GM12878 (cell line): Measurements from ENCODE around the gene TRIM63. TPM values are rescaled to one million over a fixed set of nuclear protein-coding genes. Genes with fewer than 3 reads are reported as not detected.

Source experiments
- ATAC-seq: fragments of 200-7000 bp; cut with Tn5 transposase; 3 replicates; pipeline ENCODE4 v1.9.1; 2020; ENCODE audit warnings: mild to moderate bottlenecking, moderate library complexity
- BruUV-seq: library from RNA; stranded (reverse); fragments of 400-500 nt; replicated peaks from 2 replicates; lab custom pipeline; 2021; lab: Mats Ljungman, UMichigan
- CTCF ChIA-PET: fragments of 300-600 bp; sonication (Branson Sonifier 250); formaldehyde crosslinking; extraction: SDS; loops from one replicate; lab custom pipeline; 2021; ENCODE audit warnings: inconsistent platforms; lab: Yijun Ruan, JAX
- POLR2A ChIA-PET: fragments of 350-600 bp; formaldehyde crosslinking; extraction: SDS; loops from one replicate; lab custom pipeline; 2021; ENCODE audit warnings: inconsistent platforms; lab: Charles Lee
- RAD21 ChIA-PET: fragments of 300-600 bp; sonication (Branson Sonifier 250); formaldehyde crosslinking; loops from one replicate; lab custom pipeline; 2023; ENCODE audit warnings: antibody characterized with exemption; ENCODE audit not compliant: unreplicated experiment; lab: Charles Lee
- SMC1A ChIA-PET: fragments of 300-600 bp; sonication (Branson Sonifier 250); formaldehyde crosslinking; loops from one replicate; lab custom pipeline; 2023; ENCODE audit not compliant: unreplicated experiment, uncharacterized antibody; lab: Charles Lee
- DNase-seq: peaks from one replicate; pipeline ENCODE4 v3.0.0-alpha.2; 2011; ENCODE audit warnings: low read depth, low spot score
- FAIRE-seq: peaks from 3 replicates; lab custom pipeline; 2011; peaks lifted over from hg19 to GRCh38; lab: Jason Lieb, UNC
- H2AFZ ChIP-seq: 2 replicates; pipeline ENCODE4 v1.6.0; 2011; ENCODE audit warnings: low read depth, low read length, control low read depth; ENCODE audit not compliant: control insufficient read depth
- H3K27ac ChIP-seq: 2 replicates; pipeline ENCODE4 v1.5.1; 2011; ENCODE audit warnings: control low read depth; ENCODE audit not compliant: control insufficient read depth, insufficient read depth
- H3K27me3 ChIP-seq, 2 experiments: replicated peaks in 1 of 2; 2 replicates each; pipeline versions ENCODE4 v1.6.0 to v1.6.1; 2011; ENCODE audit warnings: low read length in 1 of 2; ENCODE audit not compliant: control insufficient read depth in 2 of 2, insufficient read depth in 2 of 2
- H3K36me3 ChIP-seq, 2 experiments: 2 replicates each; pipeline ENCODE4 v1.5.1; 2011; ENCODE audit warnings: low read length in 1 of 2; ENCODE audit not compliant: control insufficient read depth in 2 of 2, insufficient read depth in 2 of 2
- H3K4me1 ChIP-seq: 2 replicates; pipeline ENCODE4 v1.6.1; 2011; ENCODE audit warnings: mild to moderate bottlenecking, low read length, moderate library complexity, mixed read lengths; ENCODE audit not compliant: control insufficient read depth, insufficient read depth
- H3K4me2 ChIP-seq: 2 replicates; pipeline ENCODE4 v1.6.0; 2011; ENCODE audit warnings: control low read depth; ENCODE audit not compliant: control insufficient read depth, insufficient read depth
- H3K4me3 ChIP-seq: fragments of 200-600 bp; sonication (generic); 2 replicates; pipeline ENCODE4 v1.5.1; 2016
- H3K79me2 ChIP-seq: 2 replicates; pipeline ENCODE4 v1.6.0; 2011; ENCODE audit warnings: low read length; ENCODE audit not compliant: control insufficient read depth, insufficient read depth
- H3K9ac ChIP-seq: 2 replicates; pipeline ENCODE4 v1.8.0; 2011; ENCODE audit warnings: low read length, control low read depth, mixed read lengths; ENCODE audit not compliant: control insufficient read depth, insufficient read depth
- H3K9me3 ChIP-seq: replicated peaks from 3 replicates; pipeline ENCODE4 v1.5.1; 2011; ENCODE audit warnings: mild to moderate bottlenecking, low read length; ENCODE audit not compliant: control insufficient read depth, insufficient read depth
- H4K20me1 ChIP-seq: 2 replicates; pipeline ENCODE4 v1.6.0; 2011; ENCODE audit not compliant: control insufficient read depth, insufficient read depth
- BACH1 ChIP-seq: fragments of 450-650 bp; IDR thresholded peaks from 2 replicates; pipeline ENCODE4 v1.6.1; 2017; ENCODE audit warnings: mild to moderate bottlenecking, borderline replicate concordance
- CEBPZ ChIP-seq: fragments of 150-350 bp; IDR thresholded peaks from 2 replicates; pipeline ENCODE4 v1.6.1; 2016; ENCODE audit warnings: low read depth, low read length
- ELK1 ChIP-seq: IDR thresholded peaks from 2 replicates; pipeline ENCODE4 v1.6.1; 2012; ENCODE audit warnings: low read depth, low read length, improper control_type of control experiment
- ETV6 ChIP-seq, 2 experiments: fragments of 450-650 bp in 1 of 2; IDR thresholded peaks in 1 of 2; conservative IDR thresholded peaks in 1 of 2; 2 replicates each; pipeline ENCODE4 v1.6.1; 2014; ENCODE audit warnings: antibody characterized with exemption in 1 of 2, borderline replicate concordance in 1 of 2, low read depth in 1 of 2, mild to moderate bottlenecking in 1 of 2, moderate library complexity in 1 of 2
- IRF3 ChIP-seq: fragments of 450-650 bp; IDR thresholded peaks from 2 replicates; pipeline ENCODE4 v1.6.1; 2014; ENCODE audit warnings: mild to moderate bottlenecking
- JUNB ChIP-seq: IDR thresholded peaks from 2 replicates; pipeline ENCODE4 v1.6.1; 2016; ENCODE audit warnings: antibody characterized with exemption, mild to moderate bottlenecking
- MEF2B ChIP-seq: fragments of 450-650 bp; IDR thresholded peaks from 2 replicates; pipeline ENCODE4 v1.6.1; 2018; ENCODE audit warnings: mild to moderate bottlenecking, moderate library complexity; ENCODE audit not compliant: partially characterized antibody, poor library complexity, severe bottlenecking
- NFXL1 ChIP-seq: fragments of 450-650 bp; IDR thresholded peaks from 2 replicates; pipeline ENCODE4 v1.6.1; 2017; ENCODE audit warnings: antibody characterized with exemption, mild to moderate bottlenecking, borderline replicate concordance
- NFYB ChIP-seq: IDR thresholded peaks from 2 replicates; pipeline ENCODE4 v1.6.1; 2011; ENCODE audit warnings: low read depth, mild to moderate bottlenecking, low read length, improper control_type of control experiment, moderate library complexity; ENCODE audit not compliant: insufficient read depth
- PML ChIP-seq: IDR thresholded peaks from 2 replicates; pipeline ENCODE4 v1.6.1; 2012; ENCODE audit warnings: low read length, inconsistent platforms
- RAD21 ChIP-seq: IDR thresholded peaks from 2 replicates; pipeline ENCODE4 v1.6.1; 2011; ENCODE audit warnings: mild to moderate bottlenecking, low read depth, low read length, moderate library complexity; ENCODE audit not compliant: insufficient read depth
- YY1 ChIP-seq: IDR thresholded peaks from 2 replicates; pipeline ENCODE4 v1.6.1; 2011; ENCODE audit warnings: low read depth, mild to moderate bottlenecking, low read length
- ZNF207 ChIP-seq: fragments of 450-650 bp; IDR thresholded peaks from 2 replicates; pipeline ENCODE4 v1.6.1; 2014; ENCODE audit warnings: antibody characterized with exemption, mild to moderate bottlenecking, borderline replicate concordance
- WGBS: methylation state at CpG from one replicate; pipeline ENCODE4 v1.1.6; 2016; ENCODE audit warnings: low lambda C conversion rate; ENCODE audit not compliant: insufficient replicate concordance, insufficient coverage; ENCODE audit errors: missing lambda C conversion rate; 5-methylcytosine and 5-hydroxymethylcytosine counted together
- in situ Hi-C: fragments of 300-500 bp; cut with MboI; formaldehyde crosslinking; loops from 9 replicates; pipeline ENCODE4 v1.14.3; 2018; ENCODE audit warnings: mixed read lengths
- intact Hi-C: fragments of 100-400 bp; cut with micrococcal nuclease; formaldehyde crosslinking; loops from one replicate; pipeline ENCODE4 v1.14.2; 2022; ENCODE audit not compliant: unreplicated experiment
- polyA plus RNA-seq, 11 experiments: library from polyadenylated mRNA; depleted of rRNA in 4 of 11; unstranded in 6 of 11; stranded (reverse) in 5 of 11; fragments of >200 nt; fragmentation: Nextera tagmentation in 4 of 11; fragmentation: Illumina TruSeq in 1 of 11; extraction: Ambion mirVana in 4 of 11; extraction: Trizol in 1 of 11; gene quantifications; 1 replicate in 1 of 11; 2 replicates in 10 of 11; pipeline versions ENCODE4 v1.2.1 to v1.2.3, GENCODE V29; 2011 to 2016; ENCODE audit warnings: inconsistent platforms in 2 of 11, missing spikeins in 2 of 11, low read depth in 1 of 11
- total RNA-seq, 4 experiments: library from RNA; depleted of rRNA in 3 of 4; stranded (reverse); fragments of >200 nt in 3 of 4; fragmentation: Illumina TruSeq in 1 of 4; extraction: Trizol in 1 of 4; gene quantifications; 2 replicates each; pipeline versions ENCODE4 v1.2.1 to v1.2.3, GENCODE V29; 2013 to 2021
- TF ChIP-seq, protein P1 (sequence below): fragments of 450-650 bp; IDR thresholded peaks from 2 replicates; pipeline ENCODE4 v1.6.1; 2017; ENCODE audit warnings: antibody characterized with exemption, mild to moderate bottlenecking, moderate library complexity

TRIM63 gene
- total and polyA plus RNA-seq, 10 of the 15 experiments (the other 5 are each of a cell fraction or from before 2014, with no cell fraction given) = not detected

GRCh38 chr1:26084844-26085243 is 17.4 kb upstream of the TRIM63 start (continued):
- TF ChIP-seq NFXL1 = no peak
- TF ChIP-seq, all 136 proteins: peak for 0

DNA sequence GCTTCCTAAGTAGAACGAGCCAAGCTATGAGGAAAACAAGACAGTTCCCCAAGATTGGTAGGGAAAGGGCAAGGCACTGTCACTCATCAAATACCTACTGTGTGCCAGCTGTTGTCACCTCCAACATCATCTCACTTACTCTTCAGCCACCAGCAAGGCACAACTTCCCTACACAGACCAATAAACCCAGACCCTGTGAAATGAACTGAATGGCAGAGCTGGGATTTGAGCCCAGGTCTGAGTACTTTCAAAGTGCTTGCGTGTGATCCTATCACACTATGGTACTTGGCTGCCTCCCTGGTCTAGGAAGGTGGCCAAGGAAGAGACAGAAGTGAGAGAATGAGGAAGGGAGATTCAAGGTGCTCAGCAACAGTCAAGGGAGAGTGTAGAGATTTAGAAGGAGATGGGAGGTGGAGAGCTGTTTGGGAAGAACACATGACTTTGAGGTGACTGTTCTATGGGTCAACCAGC is 16.7 kb upstream of the TRIM63 start:
- in situ Hi-C loops (no loop called here), intact Hi-C loops (no loop called here)
- WGBS = 8% methylated on average over 2 of the region's 2 CpGs
- Histone ChIP-seq H3K9ac (no peak overlapping the region), H4K20me1 (no peaks in the 10 kb centered on the region), H3K79me2 (no peaks in the 10 kb centered on the region), H3K27ac (no peak overlapping the region), H2AFZ (no peak overlapping the region), H3K9me3 (no peaks in the 10 kb centered on the region), H3K27me3 (no peaks in the 10 kb centered on the region; a peak in 2 of 4 replicates), H3K4me3 (no peak overlapping the region), H3K4me2 (no peak overlapping the region), H3K36me3 (no peaks in the 10 kb centered on the region), H3K4me1 (no peaks in the 10 kb centered on the region)
- DNase-seq (no peak), FAIRE-seq (no peak), ATAC-seq (no peak)
- ChIA-PET POLR2A (no interaction called here), CTCF (interaction anchor here (1.4 kb wide), 1 partner anchor 21 kb away, joined by 4 read pairs; no protein-coding TSS in a partner anchor), SMC1A (interaction anchor here (1.5 to 1.9 kb wide), 2 partner anchors 17 to 61 kb away, joined by 3 to 5 read pairs; no protein-coding TSS in a partner anchor), RAD21 (no interaction called here)
- no TSS peak for BruUV-seq
- TF ChIP-seq BACH1 (no peak), YY1 (no peak), MEF2B (no peak), RAD21 (no peak), ETV6 (conservative IDR thresholded peaks at IDR 0.05 in 1 of 2, IDR thresholded peaks at IDR 0.05 in 1 of 2; ENCODE audit: borderline replicate concordance in 1 of 2, low read depth in 1 of 2) (no peak), IRF3 (no peak), NFYB (no peak), ZNF207 (no peak), ELK1 (no peak), JUNB (no peak), PML (no peak), CEBPZ (no peak)
- TF ChIP-seq, protein P1, sequence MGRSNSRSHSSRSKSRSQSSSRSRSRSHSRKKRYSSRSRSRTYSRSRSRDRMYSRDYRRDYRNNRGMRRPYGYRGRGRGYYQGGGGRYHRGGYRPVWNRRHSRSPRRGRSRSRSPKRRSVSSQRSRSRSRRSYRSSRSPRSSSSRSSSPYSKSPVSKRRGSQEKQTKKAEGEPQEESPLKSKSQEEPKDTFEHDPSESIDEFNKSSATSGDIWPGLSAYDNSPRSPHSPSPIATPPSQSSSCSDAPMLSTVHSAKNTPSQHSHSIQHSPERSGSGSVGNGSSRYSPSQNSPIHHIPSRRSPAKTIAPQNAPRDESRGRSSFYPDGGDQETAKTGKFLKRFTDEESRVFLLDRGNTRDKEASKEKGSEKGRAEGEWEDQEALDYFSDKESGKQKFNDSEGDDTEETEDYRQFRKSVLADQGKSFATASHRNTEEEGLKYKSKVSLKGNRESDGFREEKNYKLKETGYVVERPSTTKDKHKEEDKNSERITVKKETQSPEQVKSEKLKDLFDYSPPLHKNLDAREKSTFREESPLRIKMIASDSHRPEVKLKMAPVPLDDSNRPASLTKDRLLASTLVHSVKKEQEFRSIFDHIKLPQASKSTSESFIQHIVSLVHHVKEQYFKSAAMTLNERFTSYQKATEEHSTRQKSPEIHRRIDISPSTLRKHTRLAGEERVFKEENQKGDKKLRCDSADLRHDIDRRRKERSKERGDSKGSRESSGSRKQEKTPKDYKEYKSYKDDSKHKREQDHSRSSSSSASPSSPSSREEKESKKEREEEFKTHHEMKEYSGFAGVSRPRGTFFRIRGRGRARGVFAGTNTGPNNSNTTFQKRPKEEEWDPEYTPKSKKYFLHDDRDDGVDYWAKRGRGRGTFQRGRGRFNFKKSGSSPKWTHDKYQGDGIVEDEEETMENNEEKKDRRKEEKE = no peak
